NB4 (cell line): ENCODE results near the gene ZCCHC12.

ENCODE experiments used
- DNase-seq: peaks from one replicate; pipeline ENCODE4 v3.0.0; 2010; ENCODE audit warnings: low read depth
- H3K4me3 ChIP-seq: one replicate; pipeline ENCODE4 v1.5.1; 2011; ENCODE audit warnings: mild to moderate bottlenecking, low read depth, low read length, moderate library complexity
- MYC ChIP-seq: IDR thresholded peaks from 2 replicates; pipeline ENCODE4 v1.6.1; 2011; ENCODE audit warnings: low read depth, low read length
- POLR2A ChIP-seq: IDR thresholded peaks from 2 replicates; pipeline ENCODE4 v1.6.1; 2011; ENCODE audit warnings: mild to moderate bottlenecking; ENCODE audit not compliant: insufficient read length; ENCODE audit errors: extremely low read depth
- TF ChIP-seq, protein P1 (sequence below): IDR thresholded peaks from one replicate; pipeline ENCODE4 v1.5.1; 2012; ENCODE audit warnings: low read depth, low read length
- TF ChIP-seq, protein P2 (sequence below): IDR thresholded peaks from 2 replicates; pipeline ENCODE4 v1.6.1; 2011; ENCODE audit warnings: low read depth, low read length

The ZCCHC12 gene

DNA sequence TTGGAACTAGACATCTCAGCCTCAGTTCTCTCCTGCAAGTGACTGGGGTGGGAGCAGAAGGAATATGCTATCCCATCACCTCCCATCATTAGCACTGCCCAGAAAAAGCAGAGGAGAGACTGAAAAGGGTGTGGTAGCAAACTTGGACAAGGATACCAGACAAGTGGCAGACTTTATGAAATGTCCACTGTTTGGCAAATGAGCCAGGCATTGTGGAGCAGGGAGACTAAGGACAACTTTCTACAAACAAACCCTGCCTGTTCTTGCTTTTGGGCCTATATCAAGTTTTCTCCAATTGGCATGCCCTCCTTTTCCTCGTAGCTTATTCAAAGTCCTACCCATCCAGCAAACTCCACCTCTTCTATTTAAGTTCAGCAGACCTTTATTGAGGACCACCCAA lies 41.6 kb downstream of the ZCCHC12 start:
- TF ChIP-seq MYC, result no peak
- TF ChIP-seq, protein P1, sequence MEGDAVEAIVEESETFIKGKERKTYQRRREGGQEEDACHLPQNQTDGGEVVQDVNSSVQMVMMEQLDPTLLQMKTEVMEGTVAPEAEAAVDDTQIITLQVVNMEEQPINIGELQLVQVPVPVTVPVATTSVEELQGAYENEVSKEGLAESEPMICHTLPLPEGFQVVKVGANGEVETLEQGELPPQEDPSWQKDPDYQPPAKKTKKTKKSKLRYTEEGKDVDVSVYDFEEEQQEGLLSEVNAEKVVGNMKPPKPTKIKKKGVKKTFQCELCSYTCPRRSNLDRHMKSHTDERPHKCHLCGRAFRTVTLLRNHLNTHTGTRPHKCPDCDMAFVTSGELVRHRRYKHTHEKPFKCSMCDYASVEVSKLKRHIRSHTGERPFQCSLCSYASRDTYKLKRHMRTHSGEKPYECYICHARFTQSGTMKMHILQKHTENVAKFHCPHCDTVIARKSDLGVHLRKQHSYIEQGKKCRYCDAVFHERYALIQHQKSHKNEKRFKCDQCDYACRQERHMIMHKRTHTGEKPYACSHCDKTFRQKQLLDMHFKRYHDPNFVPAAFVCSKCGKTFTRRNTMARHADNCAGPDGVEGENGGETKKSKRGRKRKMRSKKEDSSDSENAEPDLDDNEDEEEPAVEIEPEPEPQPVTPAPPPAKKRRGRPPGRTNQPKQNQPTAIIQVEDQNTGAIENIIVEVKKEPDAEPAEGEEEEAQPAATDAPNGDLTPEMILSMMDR, result no peak
- no peak for DNase-seq
- no peak overlapping the region for H3K4me3 ChIP-seq

DNA sequence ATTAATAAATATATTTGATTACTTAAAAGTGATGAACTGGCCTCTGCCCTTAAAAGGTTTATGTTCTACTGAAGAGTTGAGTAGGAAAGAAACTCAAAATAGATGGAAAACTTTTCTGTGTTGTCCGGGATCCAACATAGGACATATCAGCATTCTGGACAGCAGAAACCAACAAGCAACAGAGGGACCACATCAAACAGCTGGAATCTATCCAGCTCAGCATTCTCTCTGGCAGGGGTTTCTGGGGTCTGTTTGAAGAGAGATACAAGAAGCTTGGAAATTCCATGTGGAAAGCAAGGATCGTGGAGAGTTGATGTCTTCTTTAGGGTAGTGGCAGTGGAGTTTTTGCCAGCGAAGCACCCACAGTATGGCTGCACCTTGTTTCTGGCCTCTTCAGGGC lies 43.6 kb downstream of the ZCCHC12 start:
- H3K4me3 ChIP-seq, result no peak overlapping the region
- DNase-seq, result no peak
- no peak for TF ChIP-seq POLR2A

DNA sequence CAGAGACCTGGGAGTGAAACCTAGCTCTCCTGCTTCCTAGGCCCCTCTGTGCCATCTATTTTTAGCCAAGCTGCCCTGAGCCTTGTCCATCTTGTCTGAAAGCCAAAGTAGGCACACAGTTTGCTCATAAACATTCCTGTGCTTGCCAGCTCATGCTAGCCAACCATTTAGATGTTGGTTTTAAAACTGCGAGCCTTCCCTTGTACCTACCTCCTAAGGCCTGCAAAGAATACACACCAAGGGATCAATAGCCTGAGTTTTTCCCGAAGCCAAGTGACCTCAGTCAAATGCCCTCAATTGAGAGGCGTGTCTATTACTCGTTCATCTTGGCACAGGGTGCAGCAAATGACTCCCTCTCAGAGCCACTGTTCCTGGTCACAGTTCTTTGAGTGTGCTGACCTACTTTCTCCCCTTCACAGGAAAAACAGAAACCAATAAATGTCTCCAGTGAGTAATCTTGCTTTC lies 48.5 kb downstream of the ZCCHC12 start:
- TF ChIP-seq POLR2A (no peak), MYC (no peak)
- TF ChIP-seq, protein P1, result no peak
- TF ChIP-seq, protein P2, sequence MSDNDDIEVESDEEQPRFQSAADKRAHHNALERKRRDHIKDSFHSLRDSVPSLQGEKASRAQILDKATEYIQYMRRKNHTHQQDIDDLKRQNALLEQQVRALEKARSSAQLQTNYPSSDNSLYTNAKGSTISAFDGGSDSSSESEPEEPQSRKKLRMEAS, result no peak
- no peak overlapping the region for H3K4me3 ChIP-seq
- DNase-seq, result no peak
